ENCODE measurements around the gene SMIM14. TPM values are rescaled to one million over a fixed set of nuclear protein-coding genes. Genes with fewer than 3 reads are reported as not detected.

The SMIM14 gene
- total and polyA plus RNA-seq, 4 donors = 28.5 to 72.1 (median 56.3) TPM

GRCh38 chr4:39568805-39569204 lies 69.9 kb downstream of the SMIM14 start:
- H3K27me3 ChIP-seq (ENCODE audit: control insufficient read depth in 1 of 2, insufficient read depth in 2 of 2, low read length in 1 of 2) = no peaks in the 10 kb centered on the region
- 81 to 84% methylated on average over 3 of the region's 3 CpGs for WGBS, 2 donors
- H3K9me3 ChIP-seq (ENCODE audit: control insufficient read depth, low read length) = no peaks in the 10 kb centered on the region
- intact Hi-C loops (cut with DNase I) = no loop called here
- H3K4me1 ChIP-seq (ENCODE audit: control insufficient read depth in 1 of 2, insufficient read depth in 2 of 2, low read length in 2 of 2) = peaks cover 0 to 5% of the 10 kb centered on the region in 2 donors
- ATAC-seq (ENCODE audit: low FRiP score) = no peak
- peaks cover 0 to 2% of the 10 kb centered on the region in 2 donors for H3K36me3 ChIP-seq (ENCODE audit: control insufficient read depth in 1 of 2, insufficient read depth in 2 of 2, low read length in 1 of 2)
- no peak overlapping the region for H3K4me3 ChIP-seq (ENCODE audit: low read length in 2 of 2)
- DNase-seq = no peak
- H3K27ac ChIP-seq (ENCODE audit: low read depth in 1 of 2, low read length in 2 of 2) = no peak overlapping the region

GRCh38 chr4:39565878-39566600 lies 72.6 kb downstream of the SMIM14 start:
- no peak for DNase-seq
- H3K27ac ChIP-seq (ENCODE audit: low read depth in 1 of 2, low read length in 2 of 2) = no peak overlapping the region
- peaks cover 0 to under 1% of the 10 kb centered on the region in 2 donors for H3K36me3 ChIP-seq (ENCODE audit: control insufficient read depth in 1 of 2, insufficient read depth in 2 of 2, low read length in 1 of 2)
- intact Hi-C loops (cut with DNase I) = no loop called here
- no peaks in the 10 kb centered on the region for H3K27me3 ChIP-seq (ENCODE audit: control insufficient read depth in 1 of 2, insufficient read depth in 2 of 2, low read length in 1 of 2)
- ATAC-seq (ENCODE audit: low FRiP score) = no peak
- H3K4me3 ChIP-seq (ENCODE audit: low read length in 2 of 2) = no peak overlapping the region
- WGBS, 2 donors = 82% methylated on average over 6 of the region's 6 CpGs
- peaks cover 0 to 5% of the 10 kb centered on the region in 2 donors for H3K4me1 ChIP-seq (ENCODE audit: control insufficient read depth in 1 of 2, insufficient read depth in 2 of 2, low read length in 2 of 2)
- no peaks in the 10 kb centered on the region for H3K9me3 ChIP-seq (ENCODE audit: control insufficient read depth, low read length)

GRCh38 chr4:39563346-39563847 lies 75.3 kb downstream of the SMIM14 start:
- Histone ChIP-seq H3K27ac (ENCODE audit: low read depth in 1 of 2, low read length in 2 of 2) (no peak overlapping the region), H3K4me3 (ENCODE audit: low read length in 2 of 2) (no peak overlapping the region), H3K4me1 (ENCODE audit: control insufficient read depth in 1 of 2, insufficient read depth in 2 of 2, low read length in 2 of 2) (peaks cover 0 to 5% of the 10 kb centered on the region in 2 donors), H3K9me3 (ENCODE audit: control insufficient read depth, low read length) (no peaks in the 10 kb centered on the region), H3K36me3 (ENCODE audit: control insufficient read depth in 1 of 2, insufficient read depth in 2 of 2, low read length in 1 of 2) (no peaks in the 10 kb centered on the region), H3K27me3 (ENCODE audit: control insufficient read depth in 1 of 2, insufficient read depth in 2 of 2, low read length in 1 of 2) (no peaks in the 10 kb centered on the region)
- ATAC-seq (ENCODE audit: low FRiP score) (no peak), DNase-seq (no peak)
- intact Hi-C loops (cut with DNase I) = no loop called here
- 91 to 94% methylated on average over 6 of the region's 6 CpGs for WGBS, 2 donors

GRCh38 chr4:39562792-39563191 lies 75.9 kb downstream of the SMIM14 start:
- ATAC-seq (ENCODE audit: low FRiP score) (no peak), DNase-seq (no peak)
- Histone ChIP-seq H3K27me3 (ENCODE audit: control insufficient read depth in 1 of 2, insufficient read depth in 2 of 2, low read length in 1 of 2) (no peaks in the 10 kb centered on the region), H3K9me3 (ENCODE audit: control insufficient read depth, low read length) (no peaks in the 10 kb centered on the region), H3K27ac (ENCODE audit: low read depth in 1 of 2, low read length in 2 of 2) (no peak overlapping the region), H3K4me3 (ENCODE audit: low read length in 2 of 2) (no peak overlapping the region), H3K36me3 (ENCODE audit: control insufficient read depth in 1 of 2, insufficient read depth in 2 of 2, low read length in 1 of 2) (no peaks in the 10 kb centered on the region), H3K4me1 (ENCODE audit: control insufficient read depth in 1 of 2, insufficient read depth in 2 of 2, low read length in 2 of 2) (peaks cover 3 to 5% of the 10 kb centered on the region in 2 donors)
- WGBS, 2 donors = 90 to 91% methylated on average over 5 of the region's 5 CpGs
- intact Hi-C loops (cut with DNase I) = no loop called here

- 87 to 91% methylated on average over 9 of the region's 9 CpGs for WGBS, 2 donors
- intact Hi-C loops (cut with DNase I) = no loop called here
- no peak for ATAC-seq (ENCODE audit: low FRiP score)
These were observed 79.0 kb downstream of the SMIM14 start for GRCh38 chr4:39559626-39560025.

GRCh38 chr4:39555472-39555871 lies 83.2 kb downstream of the SMIM14 start:
- Histone ChIP-seq H3K4me1 (ENCODE audit: control insufficient read depth in 1 of 2, insufficient read depth in 2 of 2, low read length in 2 of 2) (peaks cover 0 to 3% of the 10 kb centered on the region in 2 donors), H3K9me3 (ENCODE audit: control insufficient read depth, low read length) (no peaks in the 10 kb centered on the region), H3K27ac (ENCODE audit: low read depth in 1 of 2, low read length in 2 of 2) (no peak overlapping the region), H3K36me3 (ENCODE audit: control insufficient read depth in 1 of 2, insufficient read depth in 2 of 2, low read length in 1 of 2) (no peaks in the 10 kb centered on the region), H3K4me3 (ENCODE audit: low read length in 2 of 2) (no peak overlapping the region), H3K27me3 (ENCODE audit: control insufficient read depth in 1 of 2, insufficient read depth in 2 of 2, low read length in 1 of 2) (no peaks in the 10 kb centered on the region)
- DNase-seq = no peak
- intact Hi-C loops (cut with DNase I) = no loop called here
- ATAC-seq (ENCODE audit: low FRiP score) = no peak
- WGBS, 2 donors = 98 to 99% methylated on average over 3 of the region's 3 CpGs

More at GRCh38 chr4:39559626-39560025, 79.0 kb downstream of the SMIM14 start:
- Histone ChIP-seq H3K4me3 (ENCODE audit: low read length in 2 of 2) (no peak overlapping the region), H3K36me3 (ENCODE audit: control insufficient read depth in 1 of 2, insufficient read depth in 2 of 2, low read length in 1 of 2) (no peaks in the 10 kb centered on the region), H3K27me3 (ENCODE audit: control insufficient read depth in 1 of 2, insufficient read depth in 2 of 2, low read length in 1 of 2) (no peaks in the 10 kb centered on the region), H3K9me3 (ENCODE audit: control insufficient read depth, low read length) (no peaks in the 10 kb centered on the region), H3K4me1 (ENCODE audit: control insufficient read depth in 1 of 2, insufficient read depth in 2 of 2, low read length in 2 of 2) (peaks cover 0 to 3% of the 10 kb centered on the region in 2 donors), H3K27ac (ENCODE audit: low read depth in 1 of 2, low read length in 2 of 2) (no peak overlapping the region)
- DNase-seq = no peak

- H3K36me3 ChIP-seq (ENCODE audit: control insufficient read depth in 1 of 2, insufficient read depth in 2 of 2, low read length in 1 of 2) = no peaks in the 10 kb centered on the region
- no peak overlapping the region for H3K4me3 ChIP-seq (ENCODE audit: low read length in 2 of 2)
- no peaks in the 10 kb centered on the region for H3K4me1 ChIP-seq (ENCODE audit: control insufficient read depth in 1 of 2, insufficient read depth in 2 of 2, low read length in 2 of 2)
- H3K27ac ChIP-seq (ENCODE audit: low read depth in 1 of 2, low read length in 2 of 2) = no peak overlapping the region
- H3K27me3 ChIP-seq (ENCODE audit: control insufficient read depth in 1 of 2, insufficient read depth in 2 of 2, low read length in 1 of 2) = no peaks in the 10 kb centered on the region
- H3K9me3 ChIP-seq (ENCODE audit: control insufficient read depth, low read length) = no peaks in the 10 kb centered on the region
- ATAC-seq (ENCODE audit: low FRiP score) (no peak), DNase-seq (no peak)
- intact Hi-C loops (cut with DNase I) = no loop called here
- WGBS, 2 donors = 74% methylated on average over 3 of the region's 3 CpGs
These were observed 90.1 kb downstream of the SMIM14 start for GRCh38 chr4:39548425-39549067.

- H3K27me3 ChIP-seq (ENCODE audit: control insufficient read depth in 1 of 2, insufficient read depth in 2 of 2, low read length in 1 of 2) = no peaks in the 10 kb centered on the region
- no peak for ATAC-seq (ENCODE audit: low FRiP score)
- H3K4me3 ChIP-seq (ENCODE audit: low read length in 2 of 2) = no peak overlapping the region
- peaks cover 0 to 3% of the 10 kb centered on the region in 2 donors for H3K4me1 ChIP-seq (ENCODE audit: control insufficient read depth in 1 of 2, insufficient read depth in 2 of 2, low read length in 2 of 2)
- WGBS, 2 donors = 4 to 7% methylated on average over 1 of the region's 1 CpG
- H3K36me3 ChIP-seq (ENCODE audit: control insufficient read depth in 1 of 2, insufficient read depth in 2 of 2, low read length in 1 of 2) = peaks cover 0 to 4% of the 10 kb centered on the region in 2 donors
- intact Hi-C loops (cut with DNase I) = no loop called here
- no peaks in the 10 kb centered on the region for H3K9me3 ChIP-seq (ENCODE audit: control insufficient read depth, low read length)
- H3K27ac ChIP-seq (ENCODE audit: low read depth in 1 of 2, low read length in 2 of 2) = no peak overlapping the region
- no peak for DNase-seq
These were observed 93.9 kb downstream of the SMIM14 start for GRCh38 chr4:39544580-39545315.
